Neural cell (in vitro differentiated cells): ENCODE measurements around the gene SFMBT2.

Experiments used
- CTCF ChIP-seq: fragments of 450-650 bp; IDR thresholded peaks from 2 replicates; pipeline ENCODE4 v1.5.1; 2014; ENCODE audit warnings: antibody characterized with exemption, mild to moderate bottlenecking, moderate library complexity; ENCODE audit not compliant: poor library complexity, severe bottlenecking
- EP300 ChIP-seq: fragments of 450-650 bp; conservative IDR thresholded peaks from 2 replicates; pipeline ENCODE4 v1.6.1; 2014; ENCODE audit warnings: antibody characterized with exemption, mild to moderate bottlenecking, moderate library complexity; ENCODE audit not compliant: poor library complexity, severe bottlenecking
- EZH2 ChIP-seq: fragments of 200-600, 300-800 bp; shearing (Covaris generic), sonication (generic); IDR thresholded peaks from 2 replicates; pipeline ENCODE4 v1.6.1; 2014; ENCODE audit warnings: antibody characterized with exemption, low read length, borderline replicate concordance, mild to moderate bottlenecking; ENCODE audit not compliant: insufficient read depth, poor library complexity, severe bottlenecking
- TAF1 ChIP-seq: IDR thresholded peaks from 2 replicates; pipeline ENCODE4 v1.6.1; 2012; ENCODE audit warnings: low read depth
- TF ChIP-seq, protein P1 (sequence below): IDR thresholded peaks from 2 replicates; pipeline ENCODE4 v1.6.1; 2012; ENCODE audit warnings: borderline replicate concordance

DNA sequence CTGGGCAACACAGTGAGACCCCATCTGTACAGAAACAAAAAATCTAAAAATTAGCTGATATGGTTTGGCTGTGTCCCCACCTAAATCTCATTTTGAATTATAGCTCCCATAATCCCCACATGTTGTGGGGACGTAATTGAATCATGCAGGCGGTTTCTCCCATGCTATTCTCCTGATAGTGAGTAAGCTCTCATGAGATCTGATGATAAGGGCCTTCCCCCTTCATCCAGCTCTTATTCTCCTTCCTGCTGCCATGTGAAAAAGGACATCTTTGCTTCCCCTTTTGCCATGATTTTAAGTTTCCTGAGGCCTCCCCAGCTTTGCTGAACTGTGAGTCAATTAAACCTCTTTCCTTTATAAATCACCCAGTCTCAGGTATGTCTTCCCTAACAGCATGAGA is 136.5 kb downstream of the SFMBT2 start:
- TF ChIP-seq CTCF: no peak
- TF ChIP-seq TAF1: no peak
- no peak for TF ChIP-seq EZH2
- TF ChIP-seq, protein P1, sequence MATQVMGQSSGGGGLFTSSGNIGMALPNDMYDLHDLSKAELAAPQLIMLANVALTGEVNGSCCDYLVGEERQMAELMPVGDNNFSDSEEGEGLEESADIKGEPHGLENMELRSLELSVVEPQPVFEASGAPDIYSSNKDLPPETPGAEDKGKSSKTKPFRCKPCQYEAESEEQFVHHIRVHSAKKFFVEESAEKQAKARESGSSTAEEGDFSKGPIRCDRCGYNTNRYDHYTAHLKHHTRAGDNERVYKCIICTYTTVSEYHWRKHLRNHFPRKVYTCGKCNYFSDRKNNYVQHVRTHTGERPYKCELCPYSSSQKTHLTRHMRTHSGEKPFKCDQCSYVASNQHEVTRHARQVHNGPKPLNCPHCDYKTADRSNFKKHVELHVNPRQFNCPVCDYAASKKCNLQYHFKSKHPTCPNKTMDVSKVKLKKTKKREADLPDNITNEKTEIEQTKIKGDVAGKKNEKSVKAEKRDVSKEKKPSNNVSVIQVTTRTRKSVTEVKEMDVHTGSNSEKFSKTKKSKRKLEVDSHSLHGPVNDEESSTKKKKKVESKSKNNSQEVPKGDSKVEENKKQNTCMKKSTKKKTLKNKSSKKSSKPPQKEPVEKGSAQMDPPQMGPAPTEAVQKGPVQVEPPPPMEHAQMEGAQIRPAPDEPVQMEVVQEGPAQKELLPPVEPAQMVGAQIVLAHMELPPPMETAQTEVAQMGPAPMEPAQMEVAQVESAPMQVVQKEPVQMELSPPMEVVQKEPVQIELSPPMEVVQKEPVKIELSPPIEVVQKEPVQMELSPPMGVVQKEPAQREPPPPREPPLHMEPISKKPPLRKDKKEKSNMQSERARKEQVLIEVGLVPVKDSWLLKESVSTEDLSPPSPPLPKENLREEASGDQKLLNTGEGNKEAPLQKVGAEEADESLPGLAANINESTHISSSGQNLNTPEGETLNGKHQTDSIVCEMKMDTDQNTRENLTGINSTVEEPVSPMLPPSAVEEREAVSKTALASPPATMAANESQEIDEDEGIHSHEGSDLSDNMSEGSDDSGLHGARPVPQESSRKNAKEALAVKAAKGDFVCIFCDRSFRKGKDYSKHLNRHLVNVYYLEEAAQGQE: no peak
- no peak for TF ChIP-seq EP300
